Measurements from ENCODE around the gene F2RL1.
"Not testable (repeated sequence)": the region's sequence is repeated elsewhere in the genome, so short reads cannot be mapped to it uniquely, and the experiment has no call there.

Gene F2RL1

DNA sequence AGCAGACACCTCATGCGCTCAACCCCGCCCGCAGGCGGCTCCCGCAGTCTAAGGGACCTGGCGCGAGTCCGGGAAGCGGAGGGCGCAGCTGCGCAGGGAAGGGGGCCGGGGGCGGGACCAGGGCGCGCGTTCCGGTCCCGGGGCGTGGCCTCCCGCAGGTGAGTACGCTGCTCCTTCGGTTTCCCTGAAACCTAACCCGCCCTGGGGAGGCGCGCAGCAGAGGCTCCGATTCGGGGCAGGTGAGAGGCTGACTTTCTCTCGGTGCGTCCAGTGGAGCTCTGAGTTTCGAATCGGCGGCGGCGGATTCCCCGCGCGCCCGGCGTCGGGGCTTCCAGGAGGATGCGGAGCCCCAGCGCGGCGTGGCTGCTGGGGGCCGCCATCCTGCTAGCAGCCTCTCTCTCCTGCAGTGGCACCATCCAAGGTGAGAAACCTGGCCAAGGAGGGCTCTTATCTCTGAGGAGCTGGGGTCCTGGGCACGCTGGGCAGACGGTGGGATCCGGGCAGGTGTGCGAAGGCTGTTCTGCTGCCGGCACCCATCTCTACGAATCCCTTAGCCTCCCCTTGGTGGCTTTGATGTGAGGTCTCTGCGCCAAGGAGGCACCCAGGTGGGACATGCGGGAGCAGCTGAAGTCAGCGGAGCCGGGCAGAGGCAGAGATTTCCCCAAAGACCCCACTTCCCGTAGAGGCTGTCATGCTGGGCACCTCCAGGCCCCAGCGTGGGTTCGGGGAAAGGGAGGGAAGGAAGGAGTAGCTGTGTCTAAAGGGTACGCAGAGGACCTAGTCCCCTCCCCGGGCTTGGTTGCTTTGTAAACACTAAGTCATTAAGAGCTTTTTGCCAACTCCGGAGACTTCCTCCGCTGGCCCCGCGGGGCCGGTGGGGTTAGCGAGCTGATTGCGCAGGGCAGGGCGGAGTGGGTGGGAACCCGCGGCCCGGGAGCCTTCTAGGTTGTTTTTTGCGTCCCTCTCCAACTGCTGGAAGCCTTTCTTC, at the start of gene F2RL1:
Gene F2RL1, plus strand, starts transcription at position 187 of the 988 bp plus-strand sequence. Its CDS starts 153 bp downstream, at position 340.
- peak; percentile 9 for DNase-seq

- not testable (repeated sequence) for DNase-seq
Measured at GRCh38 chr5:76771041-76771440, 47.8 kb upstream of the F2RL1 start.

GRCh38 chr5:76771705-76772405, 47.0 kb upstream of the F2RL1 start:
- no peak for DNase-seq

DNA sequence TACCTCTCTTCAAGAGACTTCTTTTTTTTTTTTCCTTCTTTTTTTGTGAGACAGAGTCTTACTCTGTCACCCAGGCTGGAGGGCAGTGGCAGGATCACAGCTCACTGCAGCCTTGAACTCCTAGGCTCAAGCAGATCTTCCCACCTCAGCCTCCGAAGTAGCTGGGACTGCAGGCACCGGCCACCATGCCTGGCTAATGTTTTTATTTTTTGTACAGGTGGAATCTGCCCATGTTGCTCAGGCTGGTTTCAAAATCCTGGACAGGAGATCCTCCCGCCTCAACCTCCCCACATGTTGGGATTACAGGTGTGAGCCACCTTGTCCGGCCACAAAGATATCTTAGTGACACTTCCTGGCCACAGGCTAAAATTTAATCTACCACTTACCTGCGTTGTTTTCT, 42.9 kb upstream of the F2RL1 start:
- DNase-seq = no peak

DNA sequence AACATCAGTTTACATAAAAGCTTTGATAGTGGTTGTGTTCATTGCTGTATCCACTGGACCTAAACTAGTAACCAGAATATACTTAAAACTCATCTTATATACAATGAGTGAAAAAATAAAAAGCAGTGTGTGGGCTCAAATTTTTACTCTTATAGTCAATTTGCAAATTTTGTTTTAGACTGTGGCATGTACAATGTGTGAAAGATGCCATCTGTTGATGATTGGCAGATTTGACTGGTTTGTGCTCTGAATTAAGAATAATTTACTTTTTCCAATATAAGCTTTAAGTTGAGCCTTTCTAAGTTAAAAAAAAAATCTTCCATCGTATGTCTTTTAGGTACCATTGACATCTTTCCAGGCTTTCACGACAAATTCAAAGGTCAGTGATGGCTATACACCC, 42.4 kb upstream of the F2RL1 start:
- DNase-seq = no peak

GRCh38 chr5:76780616-76781015, 38.2 kb upstream of the F2RL1 start:
- DNase-seq = not testable (repeated sequence)

GRCh38 chr5:76781775-76782174, 37.1 kb upstream of the F2RL1 start:
- DNase-seq = no peak

- DNase-seq = no peak
Measured at GRCh38 chr5:76782444-76782843, 36.4 kb upstream of the F2RL1 start.

- no peak for DNase-seq
Measured at GRCh38 chr5:76787237-76787636, 31.6 kb upstream of the F2RL1 start.

DNA sequence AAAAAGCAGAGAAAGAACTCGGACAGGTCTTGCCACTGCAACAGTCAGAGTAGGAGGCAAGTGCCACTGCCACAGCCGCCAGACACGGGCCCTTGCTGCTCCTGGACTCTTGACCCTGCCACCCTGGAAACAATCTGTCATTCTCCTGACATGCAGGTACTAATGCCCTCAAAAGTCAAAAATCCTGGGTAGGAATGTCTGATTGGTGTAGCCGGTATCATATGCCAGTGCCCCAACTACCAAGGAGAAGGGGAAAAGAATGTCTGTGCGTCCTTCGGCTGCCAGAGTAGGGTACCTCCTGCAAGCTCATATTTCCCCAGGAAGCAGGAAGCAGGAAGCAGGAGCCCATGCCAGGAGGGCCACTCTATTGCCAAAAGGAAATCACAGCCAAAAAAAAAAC, 30.5 kb upstream of the F2RL1 start:
- no peak for DNase-seq

- DNase-seq = not testable (repeated sequence)
Measured at GRCh38 chr5:76789275-76789674, 29.6 kb upstream of the F2RL1 start.

GRCh38 chr5:76789991-76790581, 28.7 kb upstream of the F2RL1 start:
- DNase-seq = no peak

DNA sequence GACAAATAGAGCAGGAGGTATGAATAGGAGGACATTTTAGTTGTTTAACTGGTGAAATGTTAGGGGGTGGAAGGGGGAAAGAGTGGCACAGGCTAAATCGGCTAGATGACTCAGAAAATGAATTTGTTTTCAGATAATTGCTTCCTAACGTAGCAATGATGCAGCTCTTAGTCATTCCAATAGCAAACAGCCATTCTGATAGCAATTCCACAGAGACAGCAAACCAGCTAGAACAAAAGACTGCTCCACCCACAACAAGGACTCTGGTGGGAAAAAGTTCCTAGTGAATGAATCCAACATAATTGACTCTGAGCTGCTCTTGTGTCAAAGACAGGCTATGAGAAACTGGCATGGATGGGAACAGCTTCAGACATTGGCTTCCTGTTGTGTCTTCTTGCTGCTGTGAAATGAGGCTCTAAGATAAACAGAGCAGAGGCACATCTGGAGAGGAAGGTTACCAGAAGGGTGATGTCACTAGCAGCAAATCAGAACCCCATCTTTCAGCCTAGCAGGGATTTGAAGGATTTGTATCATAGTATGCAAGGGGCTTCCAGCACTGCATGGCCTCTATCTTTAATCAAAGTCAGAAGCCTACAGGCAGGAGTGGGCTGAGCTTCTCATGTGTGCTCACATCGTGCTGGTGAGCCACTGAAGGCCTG, 28.1 kb upstream of the F2RL1 start:
- peak; percentile 79 for DNase-seq

- no peak for DNase-seq
Measured at GRCh38 chr5:76791461-76791860, 27.4 kb upstream of the F2RL1 start.

DNA sequence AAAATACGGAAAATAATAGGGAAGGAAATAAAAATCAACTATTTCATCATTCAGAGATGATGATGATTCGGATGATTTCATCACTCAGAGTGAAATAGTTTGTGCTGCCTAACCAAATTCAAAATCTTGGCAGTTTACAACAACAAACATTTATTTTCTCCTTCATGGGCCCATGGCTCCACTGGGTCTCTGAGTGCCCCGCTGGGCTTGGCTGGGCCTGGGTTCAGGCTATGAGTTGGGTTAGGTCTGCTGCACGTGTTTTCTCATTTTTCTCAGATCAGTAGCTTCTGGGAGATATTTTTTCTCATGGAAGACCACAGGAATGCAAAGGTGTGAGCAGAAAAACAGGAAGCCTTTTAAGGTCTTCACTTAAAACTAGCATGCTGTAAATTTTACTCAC, 24.0 kb upstream of the F2RL1 start:
- DNase-seq = no peak

DNA sequence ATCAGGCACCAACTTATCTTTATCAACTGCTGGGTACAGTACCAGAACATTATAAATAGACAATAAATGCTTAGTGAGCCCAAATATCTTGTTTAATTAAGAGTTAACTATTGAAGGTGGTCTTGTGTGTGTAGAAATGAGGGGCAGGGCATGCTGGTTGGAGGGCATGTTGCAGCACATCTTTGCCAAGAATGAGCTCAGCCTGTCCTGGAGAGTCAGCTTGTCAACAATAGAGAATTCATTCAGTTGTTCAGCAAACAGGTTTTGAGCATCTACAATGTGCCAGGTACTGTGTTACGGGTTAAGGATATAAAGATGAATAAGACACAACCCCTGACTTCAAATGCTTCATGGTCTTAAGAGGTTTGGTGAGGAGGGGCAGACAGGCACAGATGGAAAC, 19.2 kb upstream of the F2RL1 start:
- no peak for DNase-seq

DNA sequence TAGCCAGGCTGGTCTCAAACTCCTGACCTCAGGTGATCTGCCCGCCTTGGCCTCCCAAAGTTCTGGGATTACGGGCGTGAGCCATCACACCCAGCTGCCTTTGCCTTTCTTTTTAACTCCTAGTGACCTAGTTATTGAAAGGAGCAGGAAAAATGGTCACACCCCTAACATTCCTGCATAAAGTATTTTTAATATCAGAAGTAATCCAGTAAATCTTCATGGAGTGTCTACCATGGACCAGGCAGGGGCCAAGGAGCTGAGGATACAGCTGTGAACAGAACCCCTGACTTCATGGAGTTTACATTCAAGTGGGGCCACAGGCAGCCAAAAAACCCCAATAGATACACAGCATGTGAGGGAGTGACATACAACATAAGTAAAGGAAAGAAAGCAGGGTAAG, 18.3 kb upstream of the F2RL1 start:
- no peak for DNase-seq

DNA sequence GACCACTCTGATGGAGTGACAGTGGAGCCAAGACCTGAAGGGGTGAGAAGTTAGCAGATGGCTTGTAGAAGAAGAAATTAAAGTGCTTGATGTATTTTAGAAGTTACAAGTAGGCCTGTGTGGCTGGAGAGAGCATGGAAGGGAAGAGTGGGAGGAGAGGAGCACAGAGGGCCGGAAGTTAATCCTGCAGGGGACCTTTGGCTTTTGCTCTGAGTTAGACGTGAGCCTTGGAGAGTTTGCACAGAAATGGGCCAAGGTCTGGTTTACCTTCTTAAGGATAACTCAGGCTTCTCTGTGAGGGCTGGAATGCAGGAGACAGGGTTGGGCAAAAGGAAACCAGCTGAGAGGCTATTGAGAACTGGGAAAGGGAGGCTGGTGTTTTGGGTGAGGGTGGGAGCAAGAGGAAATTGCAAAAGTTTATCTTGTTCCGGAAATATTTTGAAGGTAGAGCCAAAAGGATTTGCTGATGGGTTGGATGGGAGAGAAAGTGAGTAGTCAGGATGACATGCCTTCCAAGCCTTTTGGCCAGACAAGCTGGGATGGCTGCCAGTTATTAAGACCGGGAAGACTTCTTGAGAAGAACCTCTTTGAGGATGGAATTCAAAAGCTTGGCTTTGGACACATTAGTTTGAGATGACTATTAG, 17.5 kb upstream of the F2RL1 start:
- DNase-seq = no peak

DNA sequence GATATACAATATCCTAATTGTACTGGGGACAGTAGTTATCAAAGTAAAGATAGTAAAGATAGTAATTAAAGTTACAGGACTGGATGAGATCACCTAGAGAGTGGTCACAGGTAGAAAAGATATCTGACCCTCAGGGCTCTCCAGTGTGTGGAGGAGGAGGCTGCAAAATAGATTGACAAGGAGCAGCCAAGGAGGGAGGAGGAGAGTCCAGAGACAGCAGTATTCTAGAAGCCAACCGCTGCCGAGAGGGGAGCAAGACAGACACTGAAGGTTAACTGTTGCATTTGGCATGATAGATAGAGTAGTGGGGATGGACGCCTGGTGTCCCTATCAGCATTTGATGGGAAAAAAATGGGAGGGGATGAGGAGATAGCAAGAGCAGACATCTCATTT, 17.0 kb upstream of the F2RL1 start:
- no peak for DNase-seq

- DNase-seq = no peak
Measured at GRCh38 chr5:76804266-76804665, 14.6 kb upstream of the F2RL1 start.

- peak; percentile 50 for DNase-seq
Measured at GRCh38 chr5:76805821-76806505, 12.9 kb upstream of the F2RL1 start.

DNA sequence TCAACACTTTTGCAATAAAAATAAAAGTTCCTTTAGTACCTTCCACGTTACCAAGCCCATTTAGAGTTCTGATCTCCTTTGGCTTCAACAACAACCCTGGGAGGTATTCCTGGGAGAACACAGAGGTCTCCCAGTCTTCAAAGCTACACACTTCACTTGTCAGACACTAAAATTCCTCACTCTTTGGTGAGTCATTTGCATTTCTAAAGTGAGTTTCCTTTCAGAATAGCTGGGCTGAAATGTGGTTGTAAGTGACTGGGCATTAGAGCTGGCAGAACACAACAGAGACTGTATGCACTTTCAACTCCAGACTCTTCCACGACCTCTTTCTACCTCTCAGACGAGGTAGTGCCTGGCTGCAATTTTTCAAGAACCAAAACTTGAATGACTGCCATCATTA, 11.5 kb upstream of the F2RL1 start:
- no peak for DNase-seq
